ENCODE results near the gene KLHL29.

GRCh38 chr2:23687214-23687613 is 302.2 kb downstream of the KLHL29 start:
- no peak for TF ChIP-seq EZH2 (IDR thresholded peaks at IDR 0.05; ENCODE audit: insufficient read depth, poor library complexity, severe bottlenecking)
- TF ChIP-seq EZH2phosphoT487 (IDR thresholded peaks at IDR 0.05; ENCODE audit: insufficient read depth, low read depth), result no peak

Measured in GM23248 (cell line).